GM21526 (cell line): ENCODE measurements around the gene CFAP77.

Experiments used
- ATAC-seq: cut with Tn5 transposase; IDR thresholded peaks from one replicate; pipeline ENCODE4 v1.9.1; 2021; ENCODE audit warnings: moderate library complexity; ENCODE audit not compliant: unreplicated experiment, low FRiP score

Gene CFAP77

DNA sequence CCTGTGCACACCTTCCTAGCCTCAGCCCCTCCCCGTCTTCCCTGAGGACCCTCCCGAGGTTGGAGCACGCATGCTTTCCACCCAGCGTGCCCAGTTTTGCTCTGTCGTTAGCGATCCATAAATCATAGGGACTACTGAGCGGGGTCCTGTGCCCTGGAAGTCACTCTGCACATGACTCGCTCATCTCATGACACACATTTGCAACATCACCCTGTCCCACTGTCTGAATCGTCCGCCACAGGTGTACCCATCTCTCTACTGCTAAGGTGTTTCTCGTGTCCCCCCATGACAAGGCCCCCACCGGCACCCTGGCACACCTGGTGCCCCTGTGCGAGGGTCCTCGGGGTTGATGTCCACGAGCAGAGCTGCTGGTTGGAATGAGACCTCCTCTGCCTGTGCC, 103.4 kb downstream of the CFAP77 start:
- ATAC-seq: no peak

DNA sequence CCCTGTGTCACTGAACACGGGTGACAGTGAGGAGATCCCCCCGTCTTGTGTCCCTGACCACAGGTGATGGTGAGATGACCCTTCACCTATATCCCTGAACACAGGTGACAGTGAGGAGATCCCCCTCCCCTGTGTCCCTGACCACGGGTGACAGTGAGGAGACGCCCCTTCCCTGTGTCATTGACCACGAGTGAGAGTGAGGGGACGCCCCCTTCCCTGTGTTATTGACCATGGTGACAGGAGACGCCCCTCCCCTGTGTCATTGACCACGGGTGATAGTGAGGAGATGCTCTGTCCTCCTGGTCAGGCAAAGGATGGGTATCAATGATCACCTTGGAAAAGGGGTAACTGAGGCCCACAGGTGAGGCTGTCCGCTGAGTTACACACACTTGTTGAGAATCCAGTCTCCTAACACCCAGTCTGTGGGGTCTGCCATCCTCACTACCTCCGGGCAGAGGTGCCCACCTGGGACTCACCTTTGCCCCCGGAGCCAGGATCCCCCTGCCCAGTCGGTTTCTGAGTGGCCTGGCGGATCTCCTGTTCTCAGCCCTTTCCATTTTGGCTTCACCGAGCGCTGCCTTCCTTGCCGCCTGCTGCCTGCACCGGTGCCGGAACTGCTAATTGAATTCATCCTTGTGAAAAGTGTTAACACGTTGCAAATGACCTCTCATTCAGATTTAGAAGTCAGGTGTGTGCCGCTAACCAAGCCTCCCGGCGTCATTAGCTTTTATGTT, 104.2 kb downstream of the CFAP77 start:
- ATAC-seq: no peak

DNA sequence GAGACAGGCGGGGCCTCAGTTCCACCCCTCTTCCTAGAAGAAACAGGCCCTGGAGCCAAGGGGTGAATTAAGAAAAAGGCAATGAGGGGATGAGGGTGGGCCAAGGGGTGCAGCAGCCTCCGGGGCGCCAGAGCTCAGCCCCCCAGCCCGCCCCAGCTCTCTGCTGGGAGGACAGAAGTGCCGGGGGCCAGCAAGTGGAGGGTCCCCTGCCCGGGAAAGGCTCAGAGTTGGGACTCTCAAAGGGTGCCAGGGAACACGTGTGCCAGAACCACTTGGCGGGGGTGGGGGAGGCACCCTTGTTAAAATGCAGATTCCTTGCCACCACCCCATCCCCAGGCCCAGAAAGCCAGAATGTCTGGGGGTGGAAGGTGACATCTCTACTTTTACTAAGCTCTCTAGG, 104.8 kb downstream of the CFAP77 start:
- no peak for ATAC-seq

GRCh38 chr9:132516301-132516700, 106.3 kb downstream of the CFAP77 start:
- no peak for ATAC-seq

DNA sequence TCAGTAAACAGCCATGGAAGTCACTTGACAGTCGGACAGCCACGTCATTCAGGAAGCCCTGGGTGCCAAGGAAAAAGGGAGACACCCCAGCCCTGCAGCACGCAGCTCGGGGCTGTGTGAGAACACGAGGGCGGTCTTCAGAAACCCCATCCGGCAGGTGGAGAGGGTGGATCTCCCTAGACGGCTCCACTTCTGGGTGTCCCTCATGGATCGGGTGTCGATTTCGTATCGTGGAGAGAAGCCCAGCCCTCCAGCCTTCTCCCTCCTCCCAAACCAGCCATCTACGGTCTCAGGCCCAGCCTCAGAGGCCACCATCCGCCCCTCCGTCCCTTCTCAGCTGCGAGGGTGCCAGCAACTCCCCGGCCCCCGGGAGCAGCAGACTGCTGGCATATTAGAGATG, 106.9 kb downstream of the CFAP77 start:
- ATAC-seq: no peak

DNA sequence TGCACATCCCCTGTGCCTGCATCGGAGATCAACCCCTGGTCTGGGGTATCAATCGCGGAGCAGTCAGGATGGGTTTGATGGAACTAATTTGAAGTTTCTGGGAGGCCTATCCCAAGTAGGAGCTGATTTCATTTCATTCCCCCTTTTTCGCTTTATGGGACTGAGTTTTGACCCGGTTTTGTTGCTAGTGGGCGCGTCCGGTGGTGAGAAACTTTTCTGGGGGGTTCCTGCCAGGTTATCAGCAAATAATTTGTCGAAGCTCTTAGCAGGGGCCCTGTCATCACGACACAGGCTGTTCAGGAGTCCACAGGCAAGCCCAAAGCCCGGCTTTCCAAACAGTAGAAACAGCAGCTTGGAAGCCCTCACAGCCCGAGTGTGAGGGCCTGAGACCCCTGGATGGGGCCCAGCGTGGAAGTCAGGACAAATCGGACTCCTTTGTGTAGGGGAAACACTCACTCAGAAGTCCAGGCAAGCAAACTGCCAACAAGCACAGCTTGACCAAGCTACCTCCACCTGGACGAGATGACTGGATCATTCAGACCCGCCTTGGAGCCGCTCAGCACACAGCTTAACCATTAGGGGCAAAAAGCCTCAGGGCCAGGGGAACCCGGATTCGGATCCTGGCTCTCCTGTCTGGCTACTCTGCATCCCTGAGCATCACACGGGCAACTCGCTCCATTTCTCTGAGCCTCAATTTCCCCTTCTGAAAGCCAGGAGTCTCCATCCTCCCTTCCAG, 108.0 kb downstream of the CFAP77 start:
- no peak for ATAC-seq

GRCh38 chr9:132518626-132519025, 108.6 kb downstream of the CFAP77 start:
- no peak for ATAC-seq

DNA sequence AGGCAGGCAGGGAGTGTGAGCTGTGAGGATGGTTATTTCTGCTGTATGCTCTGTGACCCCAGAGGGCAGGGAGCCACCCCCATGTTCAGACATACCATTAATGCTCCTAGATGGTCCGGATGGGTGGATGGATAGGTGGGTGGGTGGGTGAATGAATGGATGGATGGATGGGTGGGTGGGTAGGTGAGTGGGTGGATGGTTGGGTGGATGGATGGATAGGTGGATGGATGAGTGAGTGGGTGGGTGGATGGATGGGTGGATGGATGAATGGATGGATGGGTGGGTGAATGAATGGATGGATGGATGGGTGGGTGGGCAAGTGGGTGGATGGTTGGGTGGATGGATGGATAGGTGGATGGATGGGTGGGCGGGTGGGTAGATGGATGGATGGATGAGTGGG, 109.0 kb downstream of the CFAP77 start:
- ATAC-seq: no peak

- ATAC-seq: no peak
These were observed 110.6 kb downstream of the CFAP77 start for GRCh38 chr9:132520612-132521011.

- no peak for ATAC-seq
These were observed 115.5 kb downstream of the CFAP77 start for GRCh38 chr9:132525308-132526023.

DNA sequence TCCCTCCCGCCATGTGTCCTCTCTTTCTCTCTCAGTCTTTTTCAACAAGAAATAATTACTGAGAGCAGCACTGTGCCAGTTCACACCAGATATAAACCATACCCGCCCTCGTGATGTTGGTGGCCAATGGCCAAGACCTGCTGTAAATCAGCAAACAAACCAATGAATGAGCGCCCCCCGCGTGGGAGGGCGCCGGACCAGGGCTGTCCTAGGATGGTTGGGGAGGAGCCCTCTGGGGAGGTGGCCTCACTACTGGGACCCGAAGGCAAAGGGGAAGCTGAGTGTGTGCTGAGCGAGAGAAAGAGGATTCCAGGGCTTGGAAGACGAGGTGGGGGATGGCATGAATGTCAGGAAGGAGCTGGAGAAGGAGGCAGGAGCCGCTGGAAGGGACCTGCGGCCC, 121.2 kb downstream of the CFAP77 start:
- ATAC-seq: no peak

DNA sequence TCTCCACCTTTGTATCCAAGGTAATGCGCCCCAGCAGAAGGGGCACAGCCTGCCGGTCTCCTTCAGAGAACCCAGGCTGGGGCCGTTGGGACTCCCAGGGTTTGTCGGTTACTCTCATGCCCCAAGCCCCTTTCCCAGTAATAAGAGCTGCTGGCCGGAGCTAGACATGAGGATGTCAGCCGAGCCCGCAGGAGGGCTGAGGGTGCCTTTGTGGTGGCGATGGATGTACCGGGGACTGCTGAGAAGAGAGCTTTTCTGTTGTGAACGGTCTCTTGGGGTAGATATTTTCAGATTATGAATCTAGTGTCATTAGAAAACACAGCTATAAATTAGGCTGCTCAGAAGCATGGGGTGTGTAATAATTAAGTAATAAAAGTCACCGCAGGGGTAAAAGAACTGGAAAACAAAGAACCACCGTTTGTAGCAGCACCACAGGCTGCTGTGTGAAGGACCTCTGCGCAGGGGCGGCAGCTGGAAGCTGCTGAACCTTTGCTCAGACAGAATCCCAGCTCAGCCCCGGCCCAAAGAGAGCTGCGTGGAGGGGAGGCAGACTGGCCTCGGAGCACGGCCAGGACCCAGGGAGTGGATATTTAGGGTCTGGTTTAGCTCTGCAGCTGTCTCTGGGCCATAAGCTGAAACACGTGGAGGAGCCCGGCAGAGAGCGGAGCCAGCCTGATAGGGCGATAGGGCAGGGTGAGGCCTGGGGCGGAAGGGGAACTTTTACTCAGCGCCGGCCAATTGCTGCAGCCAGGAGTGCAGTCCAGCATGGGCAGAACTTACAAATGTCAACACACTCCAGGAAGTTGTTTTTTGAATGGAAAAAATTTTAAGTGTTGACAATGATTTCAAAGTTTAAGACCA, 121.9 kb downstream of the CFAP77 start:
- no peak for ATAC-seq

DNA sequence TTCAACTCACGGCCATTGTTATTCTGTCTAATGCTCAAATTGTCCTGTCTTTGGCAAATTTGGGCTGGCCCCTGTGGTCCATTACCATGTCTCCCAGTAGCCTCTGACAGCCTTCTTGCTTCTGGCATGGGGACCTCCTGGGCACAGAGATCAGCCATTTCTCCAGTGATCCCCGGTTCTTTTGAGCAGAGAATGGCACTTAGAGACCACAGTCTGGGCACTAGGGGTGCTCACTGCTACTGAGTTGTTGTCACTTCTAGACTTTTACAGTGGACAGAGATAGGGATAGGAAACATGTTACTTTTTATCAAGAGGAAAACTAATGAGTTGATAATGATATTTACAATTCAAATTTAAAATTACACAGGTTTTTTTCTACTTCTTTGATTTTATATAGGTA, 124.8 kb downstream of the CFAP77 start:
- no peak for ATAC-seq

- ATAC-seq: no peak
These were observed 126.1 kb downstream of the CFAP77 start for GRCh38 chr9:132536124-132536523.

GRCh38 chr9:132537352-132537751, 127.3 kb downstream of the CFAP77 start:
- no peak for ATAC-seq

DNA sequence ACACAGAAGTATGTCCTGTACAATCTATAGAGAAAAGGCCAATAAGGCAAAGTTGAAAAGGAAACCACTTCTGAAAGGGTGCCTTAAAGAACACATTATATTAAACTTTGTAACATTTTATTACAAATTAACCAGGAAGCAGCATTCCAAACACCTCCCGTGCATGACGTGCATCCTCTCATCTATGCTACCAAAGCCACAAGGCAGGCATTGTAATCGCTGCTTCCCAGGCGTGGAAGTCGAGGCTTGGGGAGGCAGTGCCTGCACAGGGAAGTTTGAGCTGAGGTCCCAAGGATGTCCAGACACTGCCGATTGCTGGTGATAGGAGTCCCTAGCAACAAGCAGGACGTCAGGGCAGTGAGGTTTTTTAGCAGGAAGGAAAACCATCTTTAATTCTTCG, 128.1 kb downstream of the CFAP77 start:
- ATAC-seq: no peak

DNA sequence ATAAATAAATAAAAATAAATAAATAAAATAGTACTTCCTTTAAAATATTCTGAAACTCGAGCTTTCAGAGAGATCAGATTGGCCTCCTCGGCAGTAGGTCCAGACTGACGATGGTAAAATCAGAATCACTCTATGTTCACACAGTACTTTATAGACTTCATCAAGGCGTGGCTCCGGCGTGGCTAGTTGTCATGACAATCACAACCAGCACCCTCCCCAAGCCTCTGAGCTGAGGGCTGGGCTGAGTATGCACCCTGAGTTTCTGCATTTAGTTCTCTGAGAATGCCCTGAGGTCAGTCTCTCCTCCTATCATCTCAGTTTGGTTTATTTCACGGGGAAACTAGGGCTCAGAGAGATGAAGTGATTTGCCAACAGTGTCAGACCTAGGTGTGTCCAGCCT, 129.1 kb downstream of the CFAP77 start:
- no peak for ATAC-seq

DNA sequence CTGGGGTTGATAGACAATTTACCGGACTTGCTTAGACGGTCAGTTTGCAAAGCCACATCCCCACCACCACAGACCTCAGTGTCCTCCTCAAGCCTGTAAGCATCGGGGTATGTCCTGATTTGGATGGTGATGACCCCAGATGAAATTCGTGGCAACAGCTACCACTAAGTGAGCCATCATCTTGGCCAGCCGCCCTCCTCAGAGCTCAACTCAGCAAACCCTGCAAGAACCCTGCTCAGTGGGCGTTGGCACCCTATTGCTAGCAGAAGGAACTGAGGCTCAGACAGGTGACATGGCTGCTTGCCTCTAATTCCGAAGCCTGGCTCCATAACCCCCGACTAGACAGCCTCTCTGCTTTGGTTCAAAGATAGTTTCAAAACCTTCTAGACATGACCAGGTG, 131.0 kb downstream of the CFAP77 start:
- ATAC-seq: no peak

- no peak for ATAC-seq
These were observed 132.1 kb downstream of the CFAP77 start for GRCh38 chr9:132541870-132542830.

DNA sequence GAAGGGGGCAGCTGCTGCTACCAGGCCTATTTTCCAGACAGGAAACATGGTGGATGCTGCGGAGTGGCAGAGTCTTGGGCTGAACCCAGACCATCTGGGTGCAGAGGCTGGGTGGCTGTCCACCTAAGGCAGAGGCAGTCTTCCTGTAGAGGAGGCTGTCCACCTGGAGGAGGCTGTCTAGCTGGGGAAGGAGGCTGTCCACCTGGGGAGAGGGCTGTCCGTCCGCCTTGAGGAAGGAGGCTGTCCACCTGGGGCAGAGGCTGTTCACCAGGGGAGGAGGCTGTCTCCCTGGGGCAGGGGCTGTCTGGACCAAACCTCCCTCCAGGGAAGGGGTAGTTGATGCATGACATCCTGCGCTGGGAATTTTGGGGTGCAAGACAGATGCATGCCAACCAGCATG, 133.2 kb downstream of the CFAP77 start:
- ATAC-seq: no peak
